Measurements from ENCODE around the gene ACTR3.
A peak's percentile ranks its signal among the peaks of the same experiment; 100 is the strongest.
"Not testable (repeated sequence)": the region's sequence is repeated elsewhere in the genome, so short reads cannot be mapped to it uniquely, and the experiment has no call there.

The ACTR3 gene

GRCh38 chr2:113889471-113890252, at the start of gene ACTR3:
ACTR3 (plus strand) TSS chr2:113890089; CDS start chr2:113890280, 191 bp downstream.
- Mint-ChIP-seq H3K4me3 (peak within 1 kb of the TSS; percentile 98), H3K36me3 (ENCODE audit: low read depth) (peaks cover 64% of the 10 kb centered on the region), H3K4me1 (ENCODE audit: low read depth) (peaks cover 80% of the 10 kb centered on the region), H3K27me3 (no peaks in the 10 kb centered on the region), H3K27ac (peak within 1 kb of the TSS; percentile 98), H3K9me3 (no peaks in the 10 kb centered on the region)

GRCh38 chr2:113840518-113840917, 49.4 kb upstream of the ACTR3 start:
- Mint-ChIP-seq H3K27ac (no peak overlapping the region), H3K9me3 (no peaks in the 10 kb centered on the region)

DNA sequence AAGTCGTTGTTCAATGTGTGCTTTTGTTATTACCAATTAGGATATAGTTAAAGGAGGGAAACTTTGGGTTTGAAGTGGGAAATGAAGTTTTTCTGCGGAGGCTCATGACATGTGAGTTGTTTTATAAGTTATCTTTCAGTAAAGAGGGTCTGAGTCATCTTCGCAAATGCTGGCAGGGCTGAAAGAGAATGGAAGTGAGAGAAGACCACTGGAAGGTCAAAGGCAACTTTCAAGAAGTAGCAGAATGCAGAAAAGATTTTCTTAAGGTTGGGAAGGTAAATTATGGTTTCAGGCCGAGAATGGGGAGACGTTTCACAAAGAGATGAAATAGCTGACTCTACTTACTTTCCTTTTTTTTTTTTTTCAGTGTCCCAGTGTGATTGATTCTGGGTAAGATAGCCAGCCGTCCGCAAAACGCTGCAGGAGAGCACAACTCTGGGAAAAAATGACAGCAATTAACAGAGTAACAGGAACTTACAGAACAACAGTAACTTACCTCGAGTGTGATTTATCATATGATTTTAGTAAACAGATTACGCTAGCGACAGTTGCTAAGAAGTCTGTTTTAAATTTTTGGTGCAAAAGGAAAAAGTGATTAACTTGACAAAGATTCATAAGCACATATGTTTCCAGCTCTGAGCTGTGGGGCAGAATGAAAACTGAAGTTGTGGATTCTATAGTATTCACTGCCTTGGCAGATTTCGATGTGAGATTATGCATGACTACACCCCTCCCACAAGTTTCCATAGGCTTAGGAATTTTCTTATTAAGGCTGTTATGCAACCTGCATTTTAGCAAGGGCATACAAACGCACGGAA, 46.8 kb upstream of the ACTR3 start:
- Mint-ChIP-seq H3K27me3 (no peaks in the 10 kb centered on the region), H3K27ac (no peak overlapping the region), H3K9me3 (peaks cover 5% of the 10 kb centered on the region), H3K4me1 (ENCODE audit: low read depth) (peaks cover 4% of the 10 kb centered on the region), H3K36me3 (ENCODE audit: low read depth) (peaks cover 18% of the 10 kb centered on the region), H3K4me3 (no peak overlapping the region)

More at GRCh38 chr2:113840518-113840917, 49.4 kb upstream of the ACTR3 start:
- Mint-ChIP-seq H3K36me3 (ENCODE audit: low read depth) (peaks cover 9% of the 10 kb centered on the region), H3K4me1 (ENCODE audit: low read depth) (peaks cover 4% of the 10 kb centered on the region), H3K27me3 (no peaks in the 10 kb centered on the region), H3K4me3 (no peak overlapping the region)

DNA sequence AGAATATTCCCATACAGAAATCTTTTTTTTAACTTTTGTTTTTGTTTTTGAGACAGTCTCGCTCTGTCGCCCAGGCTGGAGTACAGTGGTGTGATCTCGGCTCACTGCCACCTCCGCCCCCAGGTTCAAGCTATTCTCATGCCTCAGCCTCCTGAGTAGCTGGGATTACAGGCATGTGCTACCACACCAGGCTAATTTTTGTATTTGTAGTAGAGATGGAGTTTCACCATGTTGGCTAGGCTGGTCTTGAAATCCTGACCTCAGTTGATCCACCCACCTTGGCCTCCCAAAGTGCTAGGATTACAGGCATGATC, 46.2 kb upstream of the ACTR3 start:
- H3K4me1 Mint-ChIP-seq (ENCODE audit: low read depth); H3K27ac Mint-ChIP-seq; H3K4me3 Mint-ChIP-seq; H3K27me3 Mint-ChIP-seq; H3K9me3 Mint-ChIP-seq: not testable (repeated sequence)
- H3K36me3 Mint-ChIP-seq (ENCODE audit: low read depth) = peaks cover 18% of the 10 kb centered on the region

DNA sequence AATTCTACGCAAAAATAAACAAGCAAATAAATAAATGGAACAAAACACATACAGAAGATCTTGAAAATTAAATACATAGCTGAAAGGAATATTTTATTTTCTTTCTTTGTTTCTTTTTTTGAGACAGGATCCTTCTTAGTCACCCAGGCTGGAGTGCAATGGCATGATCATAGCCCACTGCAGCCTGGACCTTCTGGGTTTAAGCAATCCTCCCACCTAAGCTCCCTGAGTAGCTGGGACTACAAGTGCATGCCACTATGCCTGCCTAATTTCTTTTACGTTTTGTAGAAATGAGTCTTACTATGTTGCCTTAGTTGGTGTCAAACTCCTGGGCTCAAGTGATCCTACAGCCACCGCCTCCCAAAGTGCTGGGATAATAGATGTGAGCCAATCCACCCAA, 44.6 kb upstream of the ACTR3 start:
- H3K9me3 Mint-ChIP-seq = peaks cover 5% of the 10 kb centered on the region
- H3K4me1 Mint-ChIP-seq (ENCODE audit: low read depth) = peaks cover 14% of the 10 kb centered on the region
- no peaks in the 10 kb centered on the region for H3K27me3 Mint-ChIP-seq
- no peak overlapping the region for H3K4me3 Mint-ChIP-seq
- no peak overlapping the region for H3K27ac Mint-ChIP-seq
- H3K36me3 Mint-ChIP-seq (ENCODE audit: low read depth) = peaks cover 18% of the 10 kb centered on the region

DNA sequence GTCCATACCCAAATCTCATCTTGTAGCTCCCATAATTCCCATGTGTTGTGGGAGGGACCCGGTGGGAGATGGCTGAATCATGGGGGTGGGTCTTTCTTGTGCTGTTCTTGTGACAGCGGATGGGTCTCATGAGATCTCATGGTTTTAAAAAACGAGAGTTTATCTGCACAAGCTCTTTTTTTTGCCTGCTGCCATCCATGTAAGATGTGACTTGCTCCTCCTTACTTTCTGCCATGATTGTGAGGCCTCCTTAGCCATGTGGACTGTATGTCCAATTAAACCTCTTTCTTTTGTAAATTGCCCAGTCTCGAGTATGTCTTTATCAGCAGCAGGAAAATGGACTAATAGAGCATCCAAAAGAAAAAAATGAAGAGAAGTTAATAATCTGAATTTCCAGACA, 44.1 kb upstream of the ACTR3 start:
- H3K36me3 Mint-ChIP-seq (ENCODE audit: low read depth) = peaks cover 18% of the 10 kb centered on the region
- H3K4me3 Mint-ChIP-seq, H3K9me3 Mint-ChIP-seq, H3K27me3 Mint-ChIP-seq, H3K27ac Mint-ChIP-seq: not testable (repeated sequence)
- peaks cover 14% of the 10 kb centered on the region for H3K4me1 Mint-ChIP-seq (ENCODE audit: low read depth)

DNA sequence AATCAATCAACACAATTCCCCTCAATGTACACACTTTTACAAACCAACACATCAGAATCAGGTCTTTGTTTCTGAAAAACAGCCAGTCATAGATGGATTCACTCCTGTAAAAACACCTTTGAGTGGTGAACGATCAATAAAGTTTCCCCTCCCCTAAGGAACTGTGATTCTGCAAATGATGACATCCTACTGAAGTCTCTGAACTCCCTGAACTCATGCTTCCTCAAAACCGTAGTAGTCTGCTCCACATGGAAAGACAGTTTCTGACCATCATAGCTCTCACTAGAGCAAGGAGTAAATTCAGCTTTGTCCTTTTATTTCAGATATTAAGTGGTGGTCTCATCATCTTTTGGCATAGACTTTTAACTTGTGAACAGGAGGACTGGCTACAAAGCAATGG, 43.5 kb upstream of the ACTR3 start:
- H3K36me3 Mint-ChIP-seq (ENCODE audit: low read depth) = peaks cover 18% of the 10 kb centered on the region

GRCh38 chr2:113847144-113847543, 42.7 kb upstream of the ACTR3 start:
- peaks cover 18% of the 10 kb centered on the region for H3K36me3 Mint-ChIP-seq (ENCODE audit: low read depth)
- H3K9me3 Mint-ChIP-seq = peaks cover 5% of the 10 kb centered on the region
- no peak overlapping the region for H3K4me3 Mint-ChIP-seq
- no peaks in the 10 kb centered on the region for H3K27me3 Mint-ChIP-seq
- H3K4me1 Mint-ChIP-seq (ENCODE audit: low read depth) = peaks cover 14% of the 10 kb centered on the region
- no peak overlapping the region for H3K27ac Mint-ChIP-seq

More for the DNA sequence above, 43.5 kb upstream of the ACTR3 start:
- peaks cover 14% of the 10 kb centered on the region for H3K4me1 Mint-ChIP-seq (ENCODE audit: low read depth)
- no peak overlapping the region for H3K4me3 Mint-ChIP-seq
- H3K27ac Mint-ChIP-seq = no peak overlapping the region
- H3K9me3 Mint-ChIP-seq = peaks cover 5% of the 10 kb centered on the region
- no peaks in the 10 kb centered on the region for H3K27me3 Mint-ChIP-seq

DNA sequence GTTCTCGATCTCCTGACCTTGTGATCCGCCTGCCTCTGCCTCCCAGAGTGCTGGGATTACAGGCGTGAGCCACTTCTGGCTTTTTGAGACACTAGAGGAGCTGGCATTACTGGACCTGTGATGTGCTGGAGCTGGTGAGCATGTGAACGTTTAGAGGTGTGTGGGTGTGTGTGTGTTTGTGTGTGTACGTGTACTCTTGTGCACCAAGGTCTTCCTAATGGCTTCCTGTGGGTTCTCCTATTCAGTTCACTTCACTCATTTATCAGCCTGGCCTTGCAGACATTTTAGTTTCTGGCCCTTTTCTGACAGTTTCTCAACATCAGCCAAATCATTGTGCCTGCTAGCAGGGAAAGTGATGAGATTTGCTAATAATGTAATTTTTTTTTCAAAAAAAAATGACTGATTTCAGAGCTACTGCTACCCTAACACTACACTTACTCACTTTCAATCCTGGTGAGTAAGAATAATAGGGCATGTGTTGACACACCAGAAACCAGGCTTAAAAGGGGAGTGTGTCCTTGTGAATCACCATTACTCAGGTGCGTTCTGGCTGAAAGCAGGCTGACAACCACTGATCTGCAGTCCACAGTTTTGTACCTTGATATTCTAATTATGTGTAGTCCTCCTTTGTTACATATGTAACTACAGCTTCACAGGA, 41.0 kb upstream of the ACTR3 start:
- no peaks in the 10 kb centered on the region for H3K27me3 Mint-ChIP-seq
- H3K4me3 Mint-ChIP-seq = no peak overlapping the region
- peak overlapping the region; percentile 10 for H3K27ac Mint-ChIP-seq
- peaks cover 12% of the 10 kb centered on the region for H3K36me3 Mint-ChIP-seq (ENCODE audit: low read depth)
- peaks cover 10% of the 10 kb centered on the region for H3K4me1 Mint-ChIP-seq (ENCODE audit: low read depth)
- H3K9me3 Mint-ChIP-seq = peaks cover 5% of the 10 kb centered on the region

GRCh38 chr2:113850687-113851086, 39.2 kb upstream of the ACTR3 start:
- Mint-ChIP-seq H3K4me1 (ENCODE audit: low read depth) (peaks cover 15% of the 10 kb centered on the region), H3K36me3 (ENCODE audit: low read depth) (peaks cover 8% of the 10 kb centered on the region), H3K4me3 (no peak overlapping the region), H3K27me3 (no peaks in the 10 kb centered on the region), H3K9me3 (peaks cover 4% of the 10 kb centered on the region), H3K27ac (no peak overlapping the region)

- no peak overlapping the region for H3K27ac Mint-ChIP-seq
- H3K27me3 Mint-ChIP-seq = no peaks in the 10 kb centered on the region
- H3K9me3 Mint-ChIP-seq = no peaks in the 10 kb centered on the region
- peaks cover 15% of the 10 kb centered on the region for H3K4me1 Mint-ChIP-seq (ENCODE audit: low read depth)
- H3K4me3 Mint-ChIP-seq = no peak overlapping the region
- peaks cover 4% of the 10 kb centered on the region for H3K36me3 Mint-ChIP-seq (ENCODE audit: low read depth)
Observed at GRCh38 chr2:113851640-113852039, 38.2 kb upstream of the ACTR3 start.

DNA sequence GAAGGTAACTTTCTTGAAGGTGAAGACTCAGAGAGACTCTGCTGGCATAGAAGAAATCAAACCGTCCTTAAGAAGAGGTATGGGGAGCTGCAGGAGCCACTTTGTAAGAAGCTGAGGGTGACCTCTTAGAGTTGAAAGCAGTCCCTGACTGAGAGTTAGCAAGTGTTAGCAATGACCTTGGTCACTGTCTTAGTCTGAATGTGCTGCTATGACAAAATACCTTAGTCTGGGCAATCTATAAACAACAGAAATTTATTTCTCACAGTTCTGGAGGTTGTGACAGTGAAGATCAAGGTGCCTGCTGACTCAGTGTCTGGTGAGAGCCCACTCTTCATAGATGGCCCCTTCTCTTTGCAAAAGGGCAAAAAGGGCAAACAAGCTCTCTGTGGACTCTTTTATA, 35.7 kb upstream of the ACTR3 start:
- Mint-ChIP-seq H3K36me3 (ENCODE audit: low read depth) (peaks cover 5% of the 10 kb centered on the region), H3K27ac (no peak overlapping the region), H3K4me1 (ENCODE audit: low read depth) (peaks cover 18% of the 10 kb centered on the region), H3K9me3 (no peaks in the 10 kb centered on the region), H3K4me3 (no peak overlapping the region), H3K27me3 (no peaks in the 10 kb centered on the region)

GRCh38 chr2:113854970-113855740, 34.7 kb upstream of the ACTR3 start:
- Mint-ChIP-seq H3K4me1 (ENCODE audit: low read depth) (peaks cover 15% of the 10 kb centered on the region), H3K27ac (peak overlapping the region; percentile 28), H3K4me3 (no peak overlapping the region), H3K27me3 (no peaks in the 10 kb centered on the region), H3K36me3 (ENCODE audit: low read depth) (peaks cover 5% of the 10 kb centered on the region), H3K9me3 (no peaks in the 10 kb centered on the region)

DNA sequence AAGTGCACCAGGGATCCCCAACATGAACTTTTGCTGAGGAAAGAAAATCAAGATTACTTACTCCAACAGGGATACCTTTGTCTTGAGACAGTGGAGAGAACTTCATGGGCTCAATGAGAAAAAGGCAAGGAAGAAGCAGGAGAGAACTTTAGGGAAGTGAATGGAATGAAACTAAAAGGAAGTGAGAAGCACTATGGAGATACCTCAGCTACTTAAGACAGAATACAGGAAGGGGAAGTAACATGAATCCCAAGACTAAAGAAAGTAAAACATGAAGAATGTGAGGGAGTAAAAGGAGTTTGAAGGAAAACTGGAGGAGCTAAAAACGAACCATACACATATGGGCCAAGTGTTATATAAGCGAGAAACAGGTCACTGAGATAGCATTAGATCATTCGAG, 32.4 kb upstream of the ACTR3 start:
- Mint-ChIP-seq H3K27ac (peak overlapping the region; percentile 56), H3K9me3 (no peaks in the 10 kb centered on the region), H3K36me3 (ENCODE audit: low read depth) (peaks cover 5% of the 10 kb centered on the region), H3K27me3 (no peaks in the 10 kb centered on the region), H3K4me3 (no peak overlapping the region), H3K4me1 (ENCODE audit: low read depth) (peaks cover 20% of the 10 kb centered on the region)

All from stimulated activated naive CD8-positive, alpha-beta T cell treated with anti-CD3 and anti-CD28 coated beads, Interleukin-15, Interleukin-2, amounts not matched to agents 100 ng/mL and 50 ng/mL, for 24 hours (primary cell).